G401 (cell line): ENCODE results near the gene KCNK3. TPM values are rescaled to one million over a fixed set of nuclear protein-coding genes. Genes with fewer than 3 reads are reported as not detected.

Experiments used
- DNase-seq: peaks from one replicate; pipeline ENCODE4 v3.0.0-alpha.2; 2015; ENCODE audit warnings: low spot score
- in situ Hi-C: cut with HindIII; loops from 2 replicates; pipeline ENCODE4 v1.10.0; 2016; ENCODE audit warnings: low sequenced_read_pairs, mixed read lengths
- total RNA-seq: library from RNA; depleted of rRNA; stranded (reverse); fragments of >200 nt; shearing (Covaris generic); gene quantifications from 2 replicates; pipeline ENCODE4 v1.2.3, GENCODE V29; 2014; rRNA removed

Gene KCNK3
- total RNA-seq, 1 experiment from 2014 or later: not detected

DNA sequence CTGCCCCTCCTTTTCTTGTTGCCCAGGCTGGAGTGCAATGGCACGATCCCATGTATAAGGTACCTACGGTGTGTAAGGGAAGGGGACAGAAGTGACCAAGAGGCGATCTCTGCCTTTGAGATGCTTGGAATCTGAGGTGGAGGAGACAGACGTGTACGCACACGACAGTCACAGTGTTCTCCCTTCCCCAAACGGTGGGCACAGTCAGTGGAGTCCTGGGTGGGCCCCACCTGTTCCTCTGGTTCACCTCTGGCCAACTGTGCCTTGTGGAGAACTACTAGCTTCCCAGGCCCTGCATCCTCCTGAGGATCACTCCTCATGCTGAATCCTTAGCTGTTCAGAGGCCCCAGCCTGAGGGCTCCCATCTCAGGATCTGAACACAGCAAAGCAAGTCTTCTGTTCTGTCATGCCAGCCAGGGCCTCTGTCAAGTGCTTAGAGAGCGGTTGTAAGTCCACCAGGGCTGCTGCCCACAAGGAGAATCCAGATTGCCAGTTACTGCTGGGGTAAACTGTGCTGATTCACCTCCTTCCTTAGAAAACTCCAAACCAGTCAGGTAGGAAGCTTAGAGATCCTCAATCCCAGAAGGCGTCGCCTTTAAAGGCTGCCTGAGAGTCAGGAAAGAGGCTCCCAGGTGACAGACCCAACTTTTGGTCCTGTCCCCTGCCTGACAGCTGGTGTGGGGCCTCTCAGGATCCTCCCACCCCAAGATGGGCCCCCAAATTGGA is 73.1 kb downstream of the KCNK3 start:
- no peak for DNase-seq
- in situ Hi-C loops: no loop called here

DNA sequence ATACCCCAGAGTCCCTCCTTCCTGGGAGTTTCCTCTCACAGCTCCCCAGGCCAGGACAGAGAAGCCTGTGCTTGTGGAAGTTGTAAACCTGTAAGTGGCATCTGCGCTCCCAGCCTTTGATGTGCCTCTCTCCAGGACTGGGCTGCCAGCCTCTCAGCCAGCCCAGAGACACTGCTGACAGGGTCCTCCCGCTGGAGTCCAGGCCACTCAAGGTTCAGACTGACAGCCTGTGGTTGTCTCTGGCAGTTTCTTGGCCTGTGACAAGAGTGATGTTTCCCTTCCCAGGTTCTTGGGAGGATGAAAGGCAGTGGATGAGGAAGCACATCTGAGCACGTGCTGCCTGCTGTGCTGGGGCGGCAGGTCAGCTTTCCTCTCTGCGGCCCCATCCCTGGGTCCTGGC is 74.6 kb downstream of the KCNK3 start:
- in situ Hi-C loops: no loop called here
- no peak for DNase-seq

DNA sequence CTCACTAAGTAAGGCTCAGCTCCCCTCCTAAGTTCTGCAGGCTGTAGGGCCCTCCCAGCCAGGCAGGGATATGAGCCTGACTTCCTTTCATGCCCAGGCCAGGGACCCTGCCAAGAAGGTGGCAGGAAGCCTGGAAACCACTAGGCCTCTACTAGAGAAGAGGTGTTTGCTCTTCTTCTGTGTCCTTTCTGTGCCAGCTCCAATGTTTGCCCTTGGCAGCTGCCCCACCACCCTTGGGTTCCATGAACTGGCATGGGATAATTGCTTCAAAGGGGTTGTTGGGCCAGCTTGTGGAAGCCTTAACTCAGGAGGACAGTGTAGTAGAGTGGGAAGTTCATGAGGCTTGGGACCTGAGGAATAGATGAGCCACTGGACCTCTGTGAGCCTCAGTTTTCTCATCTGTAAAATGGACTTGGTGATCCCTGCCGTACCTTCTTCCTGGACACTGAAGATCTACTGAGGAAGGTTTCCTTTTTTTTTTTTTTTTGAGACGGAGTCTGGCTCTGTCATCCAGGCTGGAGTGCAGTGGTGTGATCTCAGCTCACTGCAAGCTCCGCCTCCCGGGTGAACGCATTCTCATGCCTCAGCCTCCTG is 75.5 kb downstream of the KCNK3 start:
- DNase-seq: peak; percentile 44
- in situ Hi-C loops: no loop called here

DNA sequence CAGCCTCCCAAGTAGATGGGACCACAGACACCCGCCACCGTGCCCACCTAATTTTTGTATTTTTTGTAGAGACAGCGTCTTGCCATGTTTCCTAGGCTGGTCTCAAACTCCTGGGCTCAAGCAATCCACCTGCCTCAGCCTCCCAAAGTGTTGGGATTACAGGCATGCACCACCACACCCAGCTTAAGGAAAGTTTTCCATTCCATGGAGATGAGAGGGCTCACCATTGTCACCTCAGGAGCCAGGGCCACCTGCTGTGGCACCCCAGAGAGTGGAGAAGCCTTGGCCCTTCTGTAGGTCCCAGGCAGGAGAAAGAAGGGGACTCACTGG is 76.2 kb downstream of the KCNK3 start:
- DNase-seq: no peak
- in situ Hi-C loops: no loop called here

DNA sequence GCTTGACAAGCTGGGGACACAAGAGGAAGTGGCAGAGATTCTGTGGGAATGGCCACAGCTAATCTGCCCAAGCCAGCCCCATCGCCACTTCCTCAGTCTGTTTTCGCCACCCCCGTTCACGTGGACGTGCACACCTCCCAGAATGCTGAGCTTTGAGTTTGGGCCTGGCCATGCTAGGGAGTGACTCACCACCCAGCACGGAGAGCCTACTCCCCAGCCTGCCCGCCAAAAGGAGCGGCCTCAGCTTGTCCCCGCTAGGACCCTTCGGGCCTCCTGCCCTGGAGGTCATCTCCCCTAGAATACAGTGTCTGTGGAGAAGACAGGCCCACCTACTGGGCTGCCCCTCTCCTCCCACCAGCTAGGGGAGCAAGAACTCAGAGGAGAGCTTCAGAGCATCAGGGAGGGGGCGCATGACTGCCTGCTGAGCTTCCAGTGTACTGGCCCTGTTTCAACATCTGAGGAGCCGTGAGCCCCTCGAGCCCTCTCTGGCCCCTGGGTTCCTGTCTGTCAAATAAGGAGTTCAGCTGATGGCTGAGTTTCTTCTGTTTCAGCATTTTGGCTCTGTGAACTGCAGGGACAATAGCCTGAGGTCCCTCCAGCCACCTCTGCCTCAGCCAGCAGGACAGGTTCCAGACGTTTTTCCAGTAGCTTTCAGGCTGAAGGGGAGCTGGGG is 76.7 kb downstream of the KCNK3 start:
- no peak for DNase-seq
- in situ Hi-C loops: no loop called here

DNA sequence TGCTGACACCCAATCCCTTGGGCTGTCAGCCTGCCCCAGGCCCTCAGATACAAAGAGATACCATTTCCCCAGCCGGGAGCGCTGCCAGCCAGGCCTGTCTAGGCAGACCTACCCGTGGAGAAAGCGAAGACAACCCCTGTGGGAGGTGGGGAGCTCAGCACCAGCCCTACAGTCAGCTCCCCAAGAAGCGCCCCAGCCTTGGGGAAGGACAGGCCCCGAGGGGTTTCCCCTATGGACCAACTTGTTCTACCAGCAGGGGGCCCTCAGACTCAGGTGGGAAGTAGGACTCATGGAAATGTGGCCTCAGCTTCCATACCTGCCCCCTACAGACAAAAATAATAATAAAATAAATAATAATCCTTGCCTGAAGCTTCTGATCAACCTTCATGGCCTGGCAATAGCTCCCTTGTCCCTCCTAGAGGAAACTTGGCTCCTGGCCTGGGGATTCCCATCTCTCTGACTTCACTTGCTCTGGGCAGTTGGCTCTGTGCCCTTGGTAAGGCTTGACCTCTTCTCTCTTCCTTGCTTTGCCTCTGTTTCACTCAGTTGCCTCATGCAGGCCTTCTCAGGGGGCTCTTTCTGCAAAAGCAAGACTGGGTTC is 78.6 kb downstream of the KCNK3 start:
- peak; percentile 70 for DNase-seq
- in situ Hi-C loops: no loop called here

DNA sequence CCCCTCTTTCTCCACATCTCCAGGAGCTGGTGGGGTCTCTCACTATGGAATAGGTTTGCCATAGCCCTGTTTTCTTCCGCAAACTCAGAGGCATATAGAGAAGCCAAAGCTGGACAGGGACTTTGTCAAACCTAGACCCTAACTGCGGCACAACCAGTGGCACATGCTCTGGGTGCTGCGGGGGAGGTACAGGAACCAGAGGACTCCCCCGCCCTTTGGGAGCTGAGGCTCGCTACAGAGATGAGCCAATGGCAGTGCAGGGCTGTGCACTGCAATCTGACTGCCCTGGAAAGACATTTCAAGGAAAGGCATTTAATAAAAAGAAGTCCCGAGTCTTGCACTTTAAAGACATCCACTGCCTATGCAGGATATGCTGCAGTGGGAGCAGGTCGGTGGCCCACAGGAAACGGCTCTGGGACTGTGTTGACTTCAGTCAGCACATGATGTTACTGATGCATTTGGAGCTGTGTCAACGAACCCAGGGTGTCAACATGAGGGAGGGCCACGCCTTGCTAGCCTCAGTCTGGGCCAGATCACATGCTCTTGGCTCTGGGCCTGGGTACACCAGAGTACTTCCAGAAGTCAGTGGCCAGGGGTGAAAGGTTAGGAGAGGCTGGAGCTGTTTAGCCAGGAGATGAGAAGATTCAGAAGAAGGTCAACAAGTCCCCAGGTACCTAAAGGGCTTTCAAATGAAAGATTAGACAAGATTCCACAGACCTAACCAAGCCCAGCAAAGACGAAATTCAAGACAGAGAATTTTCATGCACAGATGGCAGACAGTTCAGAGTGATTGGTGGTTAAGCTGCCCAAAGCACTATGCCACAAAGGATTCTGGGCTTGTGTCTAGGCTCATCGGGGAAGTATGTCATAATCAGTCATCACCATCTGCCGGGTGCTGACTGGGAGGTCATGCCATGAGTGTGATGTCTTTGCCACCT is 79.8 kb downstream of the KCNK3 start:
- in situ Hi-C loops: no loop called here
- DNase-seq: peak; percentile 92

DNA sequence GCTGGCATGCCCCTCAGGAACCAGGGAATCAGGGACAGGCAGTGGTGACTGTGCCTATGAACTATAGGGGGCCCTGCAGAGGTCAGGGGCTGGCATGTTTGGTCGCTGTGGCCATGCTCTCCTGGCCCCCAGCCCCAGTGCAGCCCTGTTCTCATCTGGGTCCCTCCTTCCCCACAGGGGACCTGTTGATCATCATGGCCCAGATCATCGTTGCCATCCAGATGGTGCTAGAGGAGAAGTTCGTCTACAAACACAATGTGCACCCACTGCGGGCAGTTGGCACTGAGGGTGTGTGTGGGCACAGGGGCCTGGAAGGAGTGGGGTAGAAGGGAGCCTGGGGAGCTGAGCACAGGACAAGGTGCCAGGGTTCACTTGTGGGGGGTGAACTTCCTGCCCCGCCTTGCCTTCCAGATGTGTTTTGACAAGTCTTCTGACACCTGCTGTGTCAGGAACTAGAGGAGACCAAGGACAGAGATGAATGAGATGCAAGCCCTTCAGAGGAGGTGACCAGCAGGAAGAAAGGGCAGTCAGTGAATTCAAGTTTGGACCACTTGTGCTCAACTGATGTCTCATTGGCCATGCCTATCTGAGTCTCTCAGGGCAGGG is 83.8 kb downstream of the KCNK3 start:
- in situ Hi-C loops: no loop called here
- no peak for DNase-seq

DNA sequence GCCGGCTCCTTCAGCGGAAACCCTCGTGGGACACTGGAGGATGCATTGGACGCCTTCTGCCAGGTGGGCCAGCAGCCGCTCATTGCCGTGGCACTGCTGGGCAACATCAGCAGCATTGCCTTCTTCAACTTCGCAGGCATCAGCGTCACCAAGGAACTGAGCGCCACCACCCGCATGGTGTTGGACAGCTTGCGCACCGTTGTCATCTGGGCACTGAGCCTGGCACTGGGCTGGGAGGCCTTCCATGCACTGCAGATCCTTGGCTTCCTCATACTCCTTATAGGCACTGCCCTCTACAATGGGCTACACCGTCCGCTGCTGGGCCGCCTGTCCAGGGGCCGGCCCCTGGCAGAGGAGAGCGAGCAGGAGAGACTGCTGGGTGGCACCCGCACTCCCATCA is 85.6 kb downstream of the KCNK3 start:
- DNase-seq: peak; percentile 81
- in situ Hi-C loops: no loop called here

DNA sequence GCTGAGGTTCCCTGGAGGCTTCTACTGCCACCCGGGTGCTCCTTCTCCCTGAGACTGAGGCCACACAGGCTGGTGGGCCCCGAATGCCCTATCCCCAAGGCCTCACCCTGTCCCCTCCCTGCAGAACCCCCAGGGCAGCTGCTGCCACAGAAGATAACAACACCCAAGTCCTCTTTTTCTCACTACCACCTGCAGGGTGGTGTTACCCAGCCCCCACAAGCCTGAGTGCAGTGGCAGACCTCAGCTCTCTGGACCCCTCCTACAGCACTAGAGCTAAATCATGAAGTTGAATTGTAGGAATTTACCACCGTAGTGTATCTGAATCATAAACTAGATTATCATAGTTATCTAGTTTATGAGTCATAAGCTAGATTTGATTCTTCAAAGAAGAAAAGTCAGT is 86.0 kb downstream of the KCNK3 start:
- in situ Hi-C loops: no loop called here
- no peak for DNase-seq

DNA sequence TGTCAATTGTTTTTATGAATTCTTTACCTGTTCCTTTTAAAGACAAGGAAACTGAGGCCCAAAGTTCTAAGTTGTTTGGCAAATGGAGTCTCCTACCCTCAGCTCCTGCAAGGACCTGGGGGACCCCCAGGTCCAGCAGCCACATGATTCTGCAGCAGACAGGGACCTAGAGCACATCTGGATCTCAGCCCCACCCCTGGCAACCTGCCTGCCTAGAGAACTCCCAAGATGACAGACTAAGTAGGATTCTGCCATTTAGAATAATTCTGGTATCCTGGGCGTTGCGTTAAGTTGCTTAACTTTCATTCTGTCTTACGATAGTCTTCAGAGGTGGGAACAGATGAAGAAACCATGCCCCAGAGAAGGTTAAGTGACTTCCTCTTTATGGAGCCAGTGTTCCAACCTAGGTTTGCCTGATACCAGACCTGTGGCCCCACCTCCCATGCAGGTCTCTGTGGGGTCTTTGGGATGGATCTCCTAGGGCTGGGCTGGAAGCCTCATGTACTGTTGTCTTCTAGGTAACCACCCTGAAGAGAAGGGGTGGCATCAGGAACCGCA is 87.8 kb downstream of the KCNK3 start:
- in situ Hi-C loops: no loop called here
- no peak for DNase-seq

Other genes with a start within 250 kb of the KCNK3 start
- gene OTOF, start 214.6 kb upstream of the KCNK3 start, total RNA-seq: 0.49 and 9.3 TPM in 2 replicates
- gene CIB4, start 51.4 kb upstream of the KCNK3 start, total RNA-seq: not detected in 2 replicates
- gene SLC35F6, start 71.6 kb downstream of the KCNK3 start, total RNA-seq: 15.8 and 27.5 TPM in 2 replicates
- 42.0 and 59.8 TPM in 2 replicates for gene CENPA, start 93.3 kb downstream of the KCNK3 start, total RNA-seq
- 4.4 and 4.8 TPM in 2 replicates for gene DPYSL5, start 155.4 kb downstream of the KCNK3 start, total RNA-seq